ENCODE results near the gene ZNF646. TPM values are rescaled to one million over a fixed set of nuclear protein-coding genes. Genes with fewer than 3 reads are reported as not detected.

ZNF646 gene
- total and polyA plus RNA-seq, 2 of the 13 experiments (the other 11 are each of a cell fraction or from before 2014, with no cell fraction given), result 3.4 to 10.9 TPM

GRCh38 chr16:31088459-31089183, 14.4 kb downstream of the ZNF646 start, which contains the start of gene PRSS53:
Gene PRSS53 (minus strand): TSS chr16:31088943. CDS start chr16:31088809, 134 bp downstream.
- H2AFZ ChIP-seq (ENCODE audit: low read length), result no peak within 1 kb of the TSS
- POLR2A ChIA-PET, result no interaction called here
- BruUV-seq (replicated peaks), result no TSS peak
- CTCF ChIA-PET (ENCODE audit: low intra/inter-chr PET ratio, low total read pairs), result no interaction called here
- no peak within 1 kb of the TSS for H3K4me2 ChIP-seq (ENCODE audit: low read depth, low read length)
- intact Hi-C loops (cut with micrococcal nuclease; ENCODE audit: unreplicated experiment) (no loop called here), in situ Hi-C loops (cut with HindIII; ENCODE audit: extremely low pct_ligation_motif_present, low pct_unique_long_range_greater_than_20kb) (no loop called here)
- whole genome bisulfite sequencing (ENCODE audit: low lambda C conversion rate), result 94% methylated on average over 14 of the region's 15 CpGs
- peaks cover 25% of the 10 kb centered on the region for H3K79me2 ChIP-seq (ENCODE audit: insufficient read depth, low read length)
- H3K27me3 ChIP-seq (ENCODE audit: control insufficient read depth in 1 of 2, insufficient read depth in 2 of 2, low read length in 2 of 2), result no peaks in the 10 kb centered on the region; a peak in 1 of 5 replicates
- no peak within 1 kb of the TSS for H3K9ac ChIP-seq (ENCODE audit: insufficient read depth, low read depth, low read length)
- no peak for ATAC-seq
- no peaks in the 10 kb centered on the region for H3K9me3 ChIP-seq (ENCODE audit: low read length)
- H3K4me3 ChIP-seq (replicated peaks in 1 of 3; ENCODE audit: insufficient read depth in 1 of 3, low read depth in 2 of 3, low read length in 3 of 3), result no peak within 1 kb of the TSS
- no peak for FAIRE-seq
- no peak within 1 kb of the TSS for H3K27ac ChIP-seq (ENCODE audit: extremely low read length, insufficient read depth, low read length)
- H3K4me1 ChIP-seq (ENCODE audit: insufficient read depth, low read length), result peaks cover 14% of the 10 kb centered on the region
- no peak for DNase-seq (ENCODE audit: low spot score)
- peaks cover 12% of the 10 kb centered on the region for H4K20me1 ChIP-seq (ENCODE audit: insufficient read depth, low read length)
- H3K36me3 ChIP-seq (replicated peaks in 1 of 2; ENCODE audit: control insufficient read depth in 1 of 2, insufficient read depth in 2 of 2, low read length in 2 of 2), result peaks cover 15 to 32% of the 10 kb centered on the region in 2 experiments
- TF ChIP-seq ZMAT5 (CRISPR knock-in tag; IDR thresholded peaks at IDR 0.05; ENCODE audit: borderline replicate concordance, low read depth) (no peak), ZNF7 (CRISPR knock-in tag; IDR thresholded peaks at IDR 0.05) (no peak), GZF1 (CRISPR knock-in tag; IDR thresholded peaks at IDR 0.05) (no peak), ZNF558 (CRISPR knock-in tag; IDR thresholded peaks at IDR 0.05; ENCODE audit: borderline replicate concordance) (no peak), HBP1 (CRISPR knock-in tag; IDR thresholded peaks at IDR 0.05; ENCODE audit: low read depth) (no peak), ZNF232 (CRISPR knock-in tag; IDR thresholded peaks at IDR 0.05; ENCODE audit: borderline replicate concordance) (no peak), THAP11 (CRISPR knock-in tag; IDR thresholded peaks at IDR 0.05) (no peak), FOXA3 (CRISPR knock-in tag; IDR thresholded peaks at IDR 0.05) (no peak), ZKSCAN5 (CRISPR knock-in tag; IDR thresholded peaks at IDR 0.05) (no peak), ZMYM3 (CRISPR knock-in tag; IDR thresholded peaks at IDR 0.05) (peak; percentile 35; the same call in 1 of the 2 replicates), PTBP1 (IDR thresholded peaks at IDR 0.05; ENCODE audit: low read depth, low read length, poor library complexity, severe bottlenecking) (no peak), MZF1 (CRISPR knock-in tag; IDR thresholded peaks at IDR 0.05; ENCODE audit: borderline replicate concordance) (no peak), GATA4 (IDR thresholded peaks at IDR 0.05; ENCODE audit: borderline replicate concordance, low read depth) (no peak), HNRNPUL1 (IDR thresholded peaks at IDR 0.05; ENCODE audit: low read depth, low read length) (no peak), RXRB (CRISPR knock-in tag; IDR thresholded peaks at IDR 0.05; ENCODE audit: borderline replicate concordance) (no peak), GATAD2A (CRISPR knock-in tag; IDR thresholded peaks at IDR 0.05) (no peak), ZNF580 (CRISPR knock-in tag; IDR thresholded peaks at IDR 0.05; ENCODE audit: borderline replicate concordance, low read depth) (no peak)
- TF ChIP-seq, protein P1, sequence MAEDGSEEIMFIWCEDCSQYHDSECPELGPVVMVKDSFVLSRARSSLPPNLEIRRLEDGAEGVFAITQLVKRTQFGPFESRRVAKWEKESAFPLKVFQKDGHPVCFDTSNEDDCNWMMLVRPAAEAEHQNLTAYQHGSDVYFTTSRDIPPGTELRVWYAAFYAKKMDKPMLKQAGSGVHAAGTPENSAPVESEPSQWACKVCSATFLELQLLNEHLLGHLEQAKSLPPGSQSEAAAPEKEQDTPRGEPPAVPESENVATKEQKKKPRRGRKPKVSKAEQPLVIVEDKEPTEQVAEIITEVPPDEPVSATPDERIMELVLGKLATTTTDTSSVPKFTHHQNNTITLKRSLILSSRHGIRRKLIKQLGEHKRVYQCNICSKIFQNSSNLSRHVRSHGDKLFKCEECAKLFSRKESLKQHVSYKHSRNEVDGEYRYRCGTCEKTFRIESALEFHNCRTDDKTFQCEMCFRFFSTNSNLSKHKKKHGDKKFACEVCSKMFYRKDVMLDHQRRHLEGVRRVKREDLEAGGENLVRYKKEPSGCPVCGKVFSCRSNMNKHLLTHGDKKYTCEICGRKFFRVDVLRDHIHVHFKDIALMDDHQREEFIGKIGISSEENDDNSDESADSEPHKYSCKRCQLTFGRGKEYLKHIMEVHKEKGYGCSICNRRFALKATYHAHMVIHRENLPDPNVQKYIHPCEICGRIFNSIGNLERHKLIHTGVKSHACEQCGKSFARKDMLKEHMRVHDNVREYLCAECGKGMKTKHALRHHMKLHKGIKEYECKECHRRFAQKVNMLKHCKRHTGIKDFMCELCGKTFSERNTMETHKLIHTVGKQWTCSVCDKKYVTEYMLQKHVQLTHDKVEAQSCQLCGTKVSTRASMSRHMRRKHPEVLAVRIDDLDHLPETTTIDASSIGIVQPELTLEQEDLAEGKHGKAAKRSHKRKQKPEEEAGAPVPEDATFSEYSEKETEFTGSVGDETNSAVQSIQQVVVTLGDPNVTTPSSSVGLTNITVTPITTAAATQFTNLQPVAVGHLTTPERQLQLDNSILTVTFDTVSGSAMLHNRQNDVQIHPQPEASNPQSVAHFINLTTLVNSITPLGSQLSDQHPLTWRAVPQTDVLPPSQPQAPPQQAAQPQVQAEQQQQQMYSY (CRISPR knock-in tag; IDR thresholded peaks at IDR 0.05), result no peak
- TF ChIP-seq, protein P2, sequence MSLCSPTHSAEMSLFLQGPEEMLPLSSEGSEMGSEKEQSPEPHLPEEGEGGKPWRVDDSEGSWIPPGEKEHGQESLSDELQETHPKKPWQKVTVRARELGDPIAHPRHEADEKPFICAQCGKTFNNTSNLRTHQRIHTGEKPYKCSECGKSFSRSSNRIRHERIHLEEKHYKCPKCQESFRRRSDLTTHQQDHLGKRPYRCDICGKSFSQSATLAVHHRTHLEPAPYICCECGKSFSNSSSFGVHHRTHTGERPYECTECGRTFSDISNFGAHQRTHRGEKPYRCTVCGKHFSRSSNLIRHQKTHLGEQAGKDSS (CRISPR knock-in tag; IDR thresholded peaks at IDR 0.05; ENCODE audit: borderline replicate concordance, low read depth), result no peak
